Measurements from ENCODE around the gene IFFO2.

- peak; percentile 55 to 81 (median 76) for TF ChIP-seq CTCF (IDR thresholded peaks at IDR 0.05)
- TF ChIP-seq POLR2AphosphoS5 (IDR thresholded peaks at IDR 0.05): no peak
Measured at GRCh38 chr1:18875107-18875795, 81.2 kb downstream of the IFFO2 start.

All from prostate gland (tissue), 2 donors.